Stimulated activated naive CD4-positive, alpha-beta T cell treated with Interleukin-2 at 50 U/mL for 16 hours (primary cell): ENCODE data around the gene AFAP1L1.

ENCODE experiments used
- DNase-seq: peaks from one replicate; lab custom pipeline; 2025; lab: John Stamatoyannopoulos, UW

The AFAP1L1 gene

GRCh38 chr5:149314571-149315111, 43.0 kb downstream of the AFAP1L1 start:
- no peak for DNase-seq

GRCh38 chr5:149315753-149316152, 44.1 kb downstream of the AFAP1L1 start:
- no peak for DNase-seq

- peak; percentile 14 for DNase-seq
These were observed 45.8 kb downstream of the AFAP1L1 start for GRCh38 chr5:149317281-149318048.

GRCh38 chr5:149319174-149319573, 47.5 kb downstream of the AFAP1L1 start:
- no peak for DNase-seq

DNA sequence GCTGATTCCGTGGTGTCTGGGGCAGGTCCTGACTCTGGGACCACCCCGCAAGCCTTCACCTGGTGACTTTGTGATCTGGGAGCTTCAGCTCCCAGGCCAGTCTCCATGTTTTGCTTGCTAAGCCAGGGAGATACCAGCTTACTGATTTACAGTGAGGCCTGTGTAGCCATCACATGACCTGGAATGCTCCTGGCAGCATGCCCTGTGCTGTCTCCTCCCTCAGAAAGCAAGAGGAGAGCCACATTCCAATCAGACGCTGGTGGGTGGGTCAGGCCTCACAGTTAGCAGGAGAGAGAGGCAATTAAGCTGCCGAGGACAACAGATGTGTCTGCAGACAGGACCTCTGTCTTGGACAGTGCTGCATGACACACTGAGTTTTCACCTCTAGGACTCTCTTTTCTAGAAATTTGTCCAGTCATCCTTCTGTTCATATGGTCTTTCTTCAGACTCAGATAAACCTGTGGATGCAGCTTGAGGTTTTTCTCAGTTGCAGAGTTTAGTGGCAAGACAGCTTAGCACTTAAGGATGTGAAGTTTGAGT, 49.2 kb downstream of the AFAP1L1 start:
- no peak for DNase-seq

DNA sequence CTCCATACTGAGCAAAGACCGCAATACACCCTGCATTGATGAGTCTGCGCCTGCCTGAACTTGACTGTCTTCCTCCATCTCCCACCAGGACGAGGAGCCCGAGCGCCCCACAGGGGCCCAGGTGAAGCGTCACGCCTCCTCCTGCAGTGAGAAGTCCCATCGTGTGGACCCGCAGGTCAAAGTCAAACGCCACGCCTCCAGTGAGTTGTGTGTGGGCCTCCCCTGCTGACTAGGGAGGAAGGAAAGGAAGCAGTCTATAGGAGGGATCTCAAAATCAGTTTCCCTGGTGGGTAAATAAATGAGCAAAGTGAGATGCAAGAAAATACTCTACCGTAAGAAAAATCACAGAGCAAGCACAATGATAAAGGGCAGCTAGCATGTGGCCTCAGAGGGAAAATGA, 50.9 kb downstream of the AFAP1L1 start:
- no peak for DNase-seq

GRCh38 chr5:149323210-149323609, 51.6 kb downstream of the AFAP1L1 start:
- DNase-seq, result no peak

DNA sequence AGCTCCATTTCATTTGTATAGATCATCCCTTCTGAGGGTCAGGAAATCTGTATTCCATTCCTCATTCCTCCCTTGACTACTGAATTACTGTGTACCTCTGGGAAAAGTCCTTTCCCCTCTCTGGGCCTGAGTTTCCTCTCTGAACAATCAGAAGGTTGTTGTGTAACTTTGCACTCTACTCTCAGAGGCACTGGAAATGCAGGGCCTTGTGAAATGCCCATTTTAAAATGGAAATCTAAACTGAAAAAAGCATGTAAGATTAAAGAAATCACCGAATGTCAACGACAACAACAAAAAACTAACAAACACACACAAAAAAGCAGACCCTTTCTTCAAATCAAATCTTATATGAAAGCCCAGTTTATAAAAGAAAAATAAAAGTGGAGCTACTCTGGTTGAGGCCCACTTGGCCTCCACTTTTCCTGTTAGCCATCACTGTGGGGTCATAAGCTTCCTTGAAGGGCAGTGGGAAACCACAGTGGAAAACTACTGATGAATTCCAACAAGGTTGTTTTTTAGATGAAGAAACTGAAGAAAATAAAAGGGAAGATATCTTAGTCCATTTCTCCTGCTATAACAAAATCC, 52.1 kb downstream of the AFAP1L1 start:
- no peak for DNase-seq

GRCh38 chr5:149324641-149325040, 53.0 kb downstream of the AFAP1L1 start:
- no peak for DNase-seq

- no peak for DNase-seq
These were observed 53.6 kb downstream of the AFAP1L1 start for GRCh38 chr5:149325166-149325735.

DNA sequence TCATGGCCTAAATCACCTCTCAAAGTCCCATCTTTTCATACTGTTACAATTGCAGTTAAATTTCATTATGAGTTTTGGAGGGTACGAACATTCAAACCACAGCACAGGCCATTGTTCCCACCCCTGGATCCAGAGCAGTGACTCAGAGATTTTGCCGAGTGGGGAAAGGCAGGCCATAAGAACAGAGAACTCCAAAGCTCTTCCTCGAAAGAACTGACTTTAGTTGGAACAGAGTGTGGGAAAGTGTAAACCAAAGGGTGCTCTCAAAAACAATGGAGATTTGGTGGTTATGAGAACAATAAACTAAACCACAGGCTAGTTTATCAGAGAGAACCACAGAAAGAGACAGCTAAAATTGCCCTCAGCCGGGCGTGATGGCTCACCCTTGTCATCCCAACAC, 54.2 kb downstream of the AFAP1L1 start:
- no peak for DNase-seq

- no peak for DNase-seq
These were observed 55.0 kb downstream of the AFAP1L1 start for GRCh38 chr5:149326611-149327010.

- DNase-seq, result no peak
These were observed 56.5 kb downstream of the AFAP1L1 start for GRCh38 chr5:149328177-149328576.

DNA sequence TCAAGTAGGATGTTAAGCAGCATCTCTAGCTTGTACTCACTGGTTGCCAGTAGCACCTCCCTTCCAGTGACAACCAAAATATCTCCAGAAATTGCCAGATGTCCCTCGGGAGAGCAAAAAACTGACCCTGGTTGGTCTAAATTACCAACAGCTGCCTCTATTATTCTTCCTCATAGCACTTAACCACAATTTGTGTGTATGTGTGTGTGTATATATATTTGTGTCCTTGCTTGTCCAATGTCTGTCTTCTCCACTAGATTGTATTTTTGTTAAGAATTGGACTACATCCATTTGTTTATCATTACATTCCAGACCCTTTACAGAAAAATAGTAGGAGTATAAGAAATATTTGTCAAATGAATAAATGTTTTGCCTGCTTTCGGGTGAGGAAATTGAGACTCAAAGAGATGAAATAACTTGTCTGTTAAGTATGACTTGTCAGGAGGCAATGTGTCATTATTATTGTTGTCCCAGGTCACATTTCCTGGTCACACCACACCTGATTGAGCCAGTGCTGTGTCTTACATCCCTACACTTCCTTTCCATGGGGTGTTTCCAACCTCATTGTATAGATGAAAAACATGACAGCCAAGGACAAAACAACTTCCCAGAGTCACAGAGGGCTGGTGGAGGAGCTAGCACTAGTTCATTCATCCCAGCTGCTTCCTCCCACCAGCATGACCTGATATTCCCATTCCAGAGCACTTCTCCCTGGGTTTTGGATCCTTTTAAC, 62.2 kb downstream of the AFAP1L1 start:
- no peak for DNase-seq

- DNase-seq, result no peak
These were observed 66.1 kb downstream of the AFAP1L1 start for GRCh38 chr5:149337736-149338135.

DNA sequence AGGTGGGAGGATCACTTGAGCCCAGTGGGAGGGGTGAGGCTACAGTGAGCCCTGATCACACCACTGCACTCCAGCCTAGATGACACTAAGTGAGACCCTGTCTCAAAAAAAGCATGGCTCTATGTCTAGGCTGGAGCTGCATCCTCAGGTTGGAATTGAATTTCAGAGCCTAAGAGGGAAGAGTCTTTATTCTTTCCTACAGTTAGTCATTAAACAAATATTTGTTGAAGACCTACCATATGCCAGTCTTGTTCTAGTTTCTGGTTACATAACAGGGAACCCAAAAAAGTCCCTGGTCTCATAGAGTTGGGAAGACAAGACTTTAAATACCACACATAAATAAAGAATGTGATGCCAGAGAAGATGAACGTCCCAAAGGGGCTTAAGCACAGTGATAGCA, 66.7 kb downstream of the AFAP1L1 start:
- DNase-seq, result no peak

DNA sequence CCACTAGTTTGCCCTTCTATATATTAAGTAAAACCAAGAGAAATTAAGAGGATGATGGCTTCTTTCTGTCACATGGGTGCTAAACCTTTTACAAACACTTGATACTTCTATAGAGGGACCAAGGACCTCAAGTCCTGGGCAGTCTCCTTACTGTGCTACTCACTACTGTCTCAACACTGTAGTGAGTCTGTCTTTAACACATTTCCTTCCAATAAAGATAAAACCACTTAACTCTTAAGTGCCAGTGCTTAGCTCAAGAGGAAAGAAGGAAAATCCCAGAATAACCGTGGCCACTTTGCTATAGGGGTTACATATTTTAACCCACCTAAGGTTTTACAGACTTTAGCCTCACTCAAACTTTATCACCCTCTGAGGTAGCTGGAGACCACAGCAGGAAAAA, 69.3 kb downstream of the AFAP1L1 start:
- no peak for DNase-seq

- DNase-seq, result no peak
These were observed 70.2 kb downstream of the AFAP1L1 start for GRCh38 chr5:149341876-149342275.

GRCh38 chr5:149344151-149344550, 72.5 kb downstream of the AFAP1L1 start:
- DNase-seq, result no peak

- peak; percentile 95 for DNase-seq
These were observed 73.7 kb downstream of the AFAP1L1 start, which contains the start of gene GRPEL2 for GRCh38 chr5:149345147-149345891. GRPEL2 (plus strand) TSS chr5:149345499; CDS start chr5:149345540, 41 bp downstream.

GRCh38 chr5:149345892-149346222, 74.2 kb downstream of the AFAP1L1 start:
- peak; percentile 30 for DNase-seq

DNA sequence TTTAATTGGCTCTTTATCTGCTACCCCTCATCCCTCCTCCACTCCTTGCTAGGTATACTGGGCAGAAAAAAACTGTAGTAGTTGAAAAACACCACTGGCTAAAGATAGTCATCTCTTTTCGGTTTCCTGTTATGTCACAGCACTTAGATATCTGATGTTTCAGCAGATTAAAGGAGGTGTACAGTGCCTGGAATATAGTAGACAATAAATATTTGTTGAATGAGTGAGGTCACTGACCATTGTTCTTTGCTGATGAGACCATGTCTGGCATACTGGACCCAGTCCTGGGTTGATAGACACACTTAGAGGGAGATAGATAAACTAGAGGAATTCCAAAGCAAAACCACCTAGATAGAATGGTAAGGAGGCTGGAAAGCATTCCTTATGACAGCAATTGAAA, 76.9 kb downstream of the AFAP1L1 start:
- DNase-seq, result no peak
